SK-N-SH (cell line): ENCODE measurements around the gene AOAH. TPM values are rescaled to one million over a fixed set of nuclear protein-coding genes. Genes with fewer than 3 reads are reported as not detected.

Experiments used
- CTCF ChIA-PET: fragments of 300-600, 350-600 bp; formaldehyde crosslinking; extraction: SDS; loops from one replicate; lab custom pipeline; 2021; lab: Yijun Ruan, JAX
- POLR2A ChIA-PET: fragments of 350-600 bp; sonication (Branson Sonifier 250); formaldehyde crosslinking; extraction: SDS; loops from one replicate; lab custom pipeline; 2020; ENCODE audit warnings: antibody characterized with exemption, inconsistent platforms; lab: Yijun Ruan, JAX
- DNase-seq: peaks from one replicate; pipeline ENCODE4 v3.0.0; 2012
- H2AFZ ChIP-seq: fragments of 200-600 bp; sonication (generic); 2 replicates; pipeline ENCODE4 v1.8.1; 2016; ENCODE audit warnings: antibody characterized with exemption, mild to moderate bottlenecking, low read depth
- H3F3A ChIP-seq: fragments of 200-600 bp; sonication (generic); replicated peaks from 2 replicates; pipeline ENCODE3; 2016; ENCODE audit warnings: antibody characterized with exemption, mild to moderate bottlenecking; ENCODE audit not compliant: insufficient read depth
- H3K27ac ChIP-seq, 2 experiments: fragments of 200-500 bp in 1 of 2; fragments of 200-600 bp in 1 of 2; sonication (Bioruptor generic) in 1 of 2; sonication (generic), shearing (Covaris generic) in 1 of 2; 2 replicates each; pipeline versions ENCODE4 v1.5.1 to v1.6.1; 2014 to 2016; ENCODE audit warnings: low read depth in 2 of 2, inconsistent platforms in 1 of 2, low read length in 1 of 2, mild to moderate bottlenecking in 1 of 2, mixed read lengths in 1 of 2
- H3K27me3 ChIP-seq: fragments of 200-600 bp; sonication (generic), shearing (Covaris generic); 2 replicates; pipeline ENCODE4 v1.6.1; 2016; ENCODE audit warnings: mixed run types; ENCODE audit not compliant: insufficient read depth
- H3K36me3 ChIP-seq, 2 experiments: fragments of 200-500 bp in 1 of 2; fragments of 200-600 bp in 1 of 2; sonication (Bioruptor generic) in 1 of 2; sonication (generic) in 1 of 2; replicated peaks in 1 of 2; 2 replicates each; pipeline versions ENCODE3 to v1.5.1; 2014 to 2016; ENCODE audit warnings: low read length in 1 of 2, mild to moderate bottlenecking in 1 of 2; ENCODE audit not compliant: insufficient read depth in 2 of 2, control insufficient read depth in 1 of 2
- H3K4me1 ChIP-seq, 2 experiments: fragments of 200-500 bp in 1 of 2; fragments of 200-600 bp in 1 of 2; sonication (Bioruptor generic) in 1 of 2; sonication (generic), shearing (Covaris generic) in 1 of 2; 2 replicates each; pipeline versions ENCODE4 v1.5.1 to v1.6.1; 2014 to 2016; ENCODE audit warnings: low read depth in 1 of 2, low read length in 1 of 2, mixed run types in 1 of 2; ENCODE audit not compliant: insufficient read depth in 2 of 2, control insufficient read depth in 1 of 2
- H3K4me2 ChIP-seq: fragments of 200-600 bp; sonication (generic), shearing (Covaris generic); 2 replicates; pipeline ENCODE4 v1.6.1; 2017; ENCODE audit warnings: mixed run types
- H3K4me3 ChIP-seq, 2 experiments: fragments of 200-500 bp in 1 of 2; fragments of 200-600 bp in 1 of 2; sonication (Bioruptor generic) in 1 of 2; sonication (generic), shearing (Covaris generic) in 1 of 2; 2 replicates each; pipeline versions ENCODE4 v1.5.1 to v1.8.1; 2014 to 2016; ENCODE audit warnings: low read depth in 2 of 2, inconsistent platforms in 1 of 2, low read length in 1 of 2, mild to moderate bottlenecking in 1 of 2, mixed read lengths in 1 of 2, moderate library complexity in 1 of 2
- H3K79me2 ChIP-seq: fragments of 200-600 bp; sonication (generic); 2 replicates; pipeline ENCODE4 v1.8.1; 2017; ENCODE audit warnings: mild to moderate bottlenecking; ENCODE audit not compliant: insufficient read depth
- H3K9ac ChIP-seq: fragments of 200-600 bp; sonication (generic); 2 replicates; pipeline ENCODE4 v1.6.1; 2017; ENCODE audit warnings: mixed run types
- H3K9me2 ChIP-seq: fragments of 200-600 bp; sonication (generic); 2 replicates; pipeline ENCODE4 v1.6.1; 2017; ENCODE audit warnings: mixed run types
- H3K9me3 ChIP-seq: fragments of 200-600 bp; sonication (generic); 2 replicates; pipeline ENCODE4 v1.6.1; 2017; ENCODE audit warnings: mixed run types, mild to moderate bottlenecking, moderate library complexity
- H4K20me1 ChIP-seq: fragments of 200-600 bp; sonication (generic); 2 replicates; pipeline ENCODE4 v1.6.1; 2017; ENCODE audit warnings: mild to moderate bottlenecking, mixed run types; ENCODE audit not compliant: insufficient read depth
- ELF1 ChIP-seq: IDR thresholded peaks from 2 replicates; pipeline ENCODE4 v1.4.0; 2012
- EP300 ChIP-seq, 2 experiments: IDR thresholded peaks; 2 replicates each; pipeline versions ENCODE4 v1.4.0 to v1.6.1; 2012; ENCODE audit warnings: borderline replicate concordance in 1 of 2, low read depth in 1 of 2, low read length in 1 of 2
- EZH2phosphoT487 ChIP-seq: fragments of 200-600 bp; sonication (generic); IDR thresholded peaks from 2 replicates; pipeline ENCODE4 v1.6.1; 2017; ENCODE audit warnings: low read depth, mixed run types, mild to moderate bottlenecking, antibody characterized with exemption, moderate library complexity, borderline replicate concordance
- FOXM1 ChIP-seq: IDR thresholded peaks from 2 replicates; pipeline ENCODE4 v1.4.0; 2012; ENCODE audit warnings: low read depth, mild to moderate bottlenecking
- GABPA ChIP-seq: IDR thresholded peaks from 2 replicates; pipeline ENCODE4 v1.4.0; 2012; ENCODE audit warnings: low read depth, mild to moderate bottlenecking
- MXI1 ChIP-seq: IDR thresholded peaks from 2 replicates; pipeline ENCODE4 v1.6.1; 2012; ENCODE audit warnings: mild to moderate bottlenecking, low read depth, low read length, improper control_type of control experiment
- RCOR1 ChIP-seq: fragments of 150-350 bp; IDR thresholded peaks from 2 replicates; pipeline ENCODE4 v1.6.1; 2017; ENCODE audit warnings: antibody characterized with exemption, low read length
- RFX5 ChIP-seq: IDR thresholded peaks from 2 replicates; pipeline ENCODE4 v1.6.1; 2012; ENCODE audit warnings: mild to moderate bottlenecking, improper control_type of control experiment, low read length
- SIN3A ChIP-seq: IDR thresholded peaks from 2 replicates; pipeline ENCODE4 v1.6.1; 2012; ENCODE audit warnings: low read depth, mild to moderate bottlenecking, low read length, moderate library complexity, borderline replicate concordance
- SMC3 ChIP-seq: IDR thresholded peaks from 2 replicates; pipeline ENCODE4 v1.6.1; 2012; ENCODE audit warnings: low read depth, low read length, improper control_type of control experiment
- TEAD4 ChIP-seq: IDR thresholded peaks from 2 replicates; pipeline ENCODE4 v1.4.0; 2012; ENCODE audit warnings: mild to moderate bottlenecking, borderline replicate concordance; ENCODE audit not compliant: insufficient read depth
- YY1 ChIP-seq: IDR thresholded peaks from 2 replicates; pipeline ENCODE4 v1.4.0; 2012; ENCODE audit warnings: low read depth, mild to moderate bottlenecking
- WGBS: methylation state at CpG from one replicate; pipeline ENCODE4 v1.1.6; 2017; ENCODE audit warnings: low lambda C conversion rate; 5-methylcytosine and 5-hydroxymethylcytosine counted together
- polyA plus RNA-seq, 3 experiments: library from polyadenylated mRNA; depleted of rRNA; stranded (reverse); fragments of >200 nt; gene quantifications; 2 replicates each; pipeline ENCODE4 v1.2.3, GENCODE V29; 2012
- TF ChIP-seq, protein P1 (sequence below): IDR thresholded peaks from 2 replicates; pipeline ENCODE4 v1.4.0; 2012; ENCODE audit warnings: low read depth, borderline replicate concordance
- TF ChIP-seq, protein P2 (sequence below): fragments of 150-350 bp; IDR thresholded peaks from 2 replicates; pipeline ENCODE4 v1.6.1; 2017; ENCODE audit warnings: antibody characterized with exemption, low read length, low read depth, borderline replicate concordance
- TF ChIP-seq, protein P3 (sequence below): fragments of 150-350 bp; IDR thresholded peaks from 2 replicates; pipeline ENCODE4 v1.6.1; 2016; ENCODE audit warnings: mild to moderate bottlenecking, low read depth, low read length

The AOAH gene
- polyA plus RNA-seq, 1 of the 3 experiments (the other 2 are of a cell fraction) = not detected

DNA sequence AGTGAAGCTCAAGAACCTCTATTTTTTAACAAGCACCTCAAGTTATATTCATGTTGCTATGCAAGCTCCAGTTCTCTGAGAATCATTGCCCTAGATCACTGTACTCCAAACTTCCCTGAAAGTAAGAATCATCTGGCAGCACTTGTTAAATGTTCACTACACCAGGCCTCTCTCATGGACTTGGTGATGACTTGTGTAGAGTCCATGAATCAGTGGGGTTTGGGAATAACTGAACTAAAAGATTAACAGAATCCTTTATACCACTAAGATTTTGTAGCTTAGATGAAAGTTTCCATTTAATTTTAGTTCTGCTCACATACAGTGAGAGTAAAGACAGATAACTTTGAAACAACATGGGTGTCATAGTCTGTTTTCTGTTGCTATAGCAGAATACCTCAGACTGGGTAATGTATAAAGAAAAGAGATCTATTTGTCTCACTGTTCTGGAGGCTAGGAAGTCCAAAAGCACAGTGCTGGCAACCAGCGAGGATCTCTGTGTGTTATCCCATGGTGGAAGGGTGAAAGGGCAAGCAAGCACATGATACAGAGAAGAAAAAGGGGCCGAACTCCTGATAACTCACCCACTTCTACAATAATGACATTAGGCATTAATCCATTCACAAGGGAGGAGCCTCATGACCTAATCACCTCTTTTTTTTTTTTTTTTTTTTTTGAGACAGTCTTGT lies 27.9 kb upstream of the AOAH start:
- CTCF ChIA-PET = interaction anchor here (1.4 kb wide), 1 partner anchor 234 kb away, joined by 3 read pairs; no protein-coding TSS in a partner anchor
- WGBS = 47% methylated on average over 2 of the region's 2 CpGs

DNA sequence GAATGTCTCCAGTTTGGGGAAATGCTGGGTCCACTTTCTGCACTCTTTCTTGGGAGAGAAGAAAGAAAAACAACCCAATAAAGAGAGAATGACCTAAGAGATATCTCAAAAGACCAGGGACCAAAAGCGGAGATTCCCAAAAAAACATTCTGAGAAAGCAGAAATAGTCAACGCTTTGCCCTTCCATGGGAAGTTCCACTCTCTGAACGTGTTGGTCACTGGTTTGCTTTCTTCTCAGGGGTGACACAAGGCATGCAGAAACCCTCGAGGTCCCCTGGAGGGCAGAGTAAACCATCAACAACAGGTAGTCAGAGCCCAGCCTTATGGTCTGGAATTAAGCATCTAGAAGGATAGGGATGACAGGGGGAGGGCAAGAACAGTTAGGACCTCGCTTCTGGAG lies 26.2 kb upstream of the AOAH start:
- no peaks in the 10 kb centered on the region for H3K9me2 ChIP-seq
- H3K27ac ChIP-seq = no peak overlapping the region
- no peaks in the 10 kb centered on the region; a peak in 1 of 4 replicates for H3K4me1 ChIP-seq
- no peaks in the 10 kb centered on the region for H3F3A ChIP-seq
- H3K36me3 ChIP-seq = no peaks in the 10 kb centered on the region
- ChIA-PET POLR2A (no interaction called here), CTCF (no interaction called here)
- no peak overlapping the region for H3K4me2 ChIP-seq
- no peaks in the 10 kb centered on the region for H3K79me2 ChIP-seq
- H3K4me3 ChIP-seq = no peak overlapping the region
- DNase-seq = no peak
- H3K27me3 ChIP-seq = no peaks in the 10 kb centered on the region
- H3K9ac ChIP-seq = no peak overlapping the region
- 30% methylated on average over 5 of the region's 5 CpGs for WGBS
- no peaks in the 10 kb centered on the region for H4K20me1 ChIP-seq
- no peak overlapping the region for H2AFZ ChIP-seq
- no peaks in the 10 kb centered on the region for H3K9me3 ChIP-seq
- TF ChIP-seq MXI1 (no peak), EP300 (IDR thresholded peaks at IDR 0.05; ENCODE audit: borderline replicate concordance in 1 of 2, low read depth in 1 of 2, low read length in 1 of 2) (no peak), RFX5 (no peak), TEAD4 (no peak), YY1 (no peak)
- TF ChIP-seq, protein P1, sequence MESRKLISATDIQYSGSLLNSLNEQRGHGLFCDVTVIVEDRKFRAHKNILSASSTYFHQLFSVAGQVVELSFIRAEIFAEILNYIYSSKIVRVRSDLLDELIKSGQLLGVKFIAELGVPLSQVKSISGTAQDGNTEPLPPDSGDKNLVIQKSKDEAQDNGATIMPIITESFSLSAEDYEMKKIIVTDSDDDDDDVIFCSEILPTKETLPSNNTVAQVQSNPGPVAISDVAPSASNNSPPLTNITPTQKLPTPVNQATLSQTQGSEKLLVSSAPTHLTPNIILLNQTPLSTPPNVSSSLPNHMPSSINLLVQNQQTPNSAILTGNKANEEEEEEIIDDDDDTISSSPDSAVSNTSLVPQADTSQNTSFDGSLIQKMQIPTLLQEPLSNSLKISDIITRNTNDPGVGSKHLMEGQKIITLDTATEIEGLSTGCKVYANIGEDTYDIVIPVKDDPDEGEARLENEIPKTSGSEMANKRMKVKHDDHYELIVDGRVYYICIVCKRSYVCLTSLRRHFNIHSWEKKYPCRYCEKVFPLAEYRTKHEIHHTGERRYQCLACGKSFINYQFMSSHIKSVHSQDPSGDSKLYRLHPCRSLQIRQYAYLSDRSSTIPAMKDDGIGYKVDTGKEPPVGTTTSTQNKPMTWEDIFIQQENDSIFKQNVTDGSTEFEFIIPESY = no peak
- TF ChIP-seq, protein P2, sequence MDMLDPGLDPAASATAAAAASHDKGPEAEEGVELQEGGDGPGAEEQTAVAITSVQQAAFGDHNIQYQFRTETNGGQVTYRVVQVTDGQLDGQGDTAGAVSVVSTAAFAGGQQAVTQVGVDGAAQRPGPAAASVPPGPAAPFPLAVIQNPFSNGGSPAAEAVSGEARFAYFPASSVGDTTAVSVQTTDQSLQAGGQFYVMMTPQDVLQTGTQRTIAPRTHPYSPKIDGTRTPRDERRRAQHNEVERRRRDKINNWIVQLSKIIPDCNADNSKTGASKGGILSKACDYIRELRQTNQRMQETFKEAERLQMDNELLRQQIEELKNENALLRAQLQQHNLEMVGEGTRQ = no peak
- TF ChIP-seq, protein P3, sequence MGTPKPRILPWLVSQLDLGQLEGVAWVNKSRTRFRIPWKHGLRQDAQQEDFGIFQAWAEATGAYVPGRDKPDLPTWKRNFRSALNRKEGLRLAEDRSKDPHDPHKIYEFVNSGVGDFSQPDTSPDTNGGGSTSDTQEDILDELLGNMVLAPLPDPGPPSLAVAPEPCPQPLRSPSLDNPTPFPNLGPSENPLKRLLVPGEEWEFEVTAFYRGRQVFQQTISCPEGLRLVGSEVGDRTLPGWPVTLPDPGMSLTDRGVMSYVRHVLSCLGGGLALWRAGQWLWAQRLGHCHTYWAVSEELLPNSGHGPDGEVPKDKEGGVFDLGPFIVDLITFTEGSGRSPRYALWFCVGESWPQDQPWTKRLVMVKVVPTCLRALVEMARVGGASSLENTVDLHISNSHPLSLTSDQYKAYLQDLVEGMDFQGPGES = no peak

More for the DNA sequence above, 27.9 kb upstream of the AOAH start:
- TF ChIP-seq GABPA = no peak
- TF ChIP-seq RFX5 = no peak
- TF ChIP-seq, protein P1 = no peak
- TF ChIP-seq EZH2phosphoT487 = no peak
- TF ChIP-seq, protein P3 = no peak
- no peak for TF ChIP-seq YY1
- TF ChIP-seq EP300 (IDR thresholded peaks at IDR 0.05; ENCODE audit: borderline replicate concordance in 1 of 2, low read depth in 1 of 2, low read length in 1 of 2) = no peak
- TF ChIP-seq FOXM1 = no peak
- TF ChIP-seq SMC3 = no peak
- TF ChIP-seq RCOR1 = no peak
- TF ChIP-seq, protein P2 = no peak
- TF ChIP-seq ELF1 = no peak
- TF ChIP-seq SIN3A = no peak
- TF ChIP-seq TEAD4 = no peak
- TF ChIP-seq, all 33 proteins: peak for 0
- Histone ChIP-seq H3K27me3 (no peaks in the 10 kb centered on the region), H3K27ac (no peak overlapping the region), H3K9me2 (no peaks in the 10 kb centered on the region), H3K4me3 (no peak overlapping the region), H4K20me1 (no peaks in the 10 kb centered on the region), H3K9me3 (no peaks in the 10 kb centered on the region), H3K9ac (no peak overlapping the region), H2AFZ (no peak overlapping the region), H3K36me3 (no peaks in the 10 kb centered on the region), H3K79me2 (no peaks in the 10 kb centered on the region), H3F3A (no peaks in the 10 kb centered on the region), H3K4me1 (no peaks in the 10 kb centered on the region; a peak in 1 of 4 replicates), H3K4me2 (no peak overlapping the region)
- POLR2A ChIA-PET = no interaction called here
- DNase-seq = no peak
